Stimulated activated CD4-positive, alpha-beta T cell treated with anti-CD3 and anti-CD28 coated beads, Interleukin-12 subunit alpha, Interleukin-12 subunit beta, amount 100 ng/mL, for 48 hours (primary cell): ENCODE measurements around the gene PCED1A.
A peak's percentile ranks its signal among the peaks of the same experiment; 100 is the strongest.

Source experiments
- DNase-seq, 3 donors: peaks; one replicate each; pipeline ENCODE4 v3.0.0-alpha.2; 2020; ENCODE audit warnings: low read depth in 2 of 3, low spot score in 1 of 3

PCED1A gene

DNA sequence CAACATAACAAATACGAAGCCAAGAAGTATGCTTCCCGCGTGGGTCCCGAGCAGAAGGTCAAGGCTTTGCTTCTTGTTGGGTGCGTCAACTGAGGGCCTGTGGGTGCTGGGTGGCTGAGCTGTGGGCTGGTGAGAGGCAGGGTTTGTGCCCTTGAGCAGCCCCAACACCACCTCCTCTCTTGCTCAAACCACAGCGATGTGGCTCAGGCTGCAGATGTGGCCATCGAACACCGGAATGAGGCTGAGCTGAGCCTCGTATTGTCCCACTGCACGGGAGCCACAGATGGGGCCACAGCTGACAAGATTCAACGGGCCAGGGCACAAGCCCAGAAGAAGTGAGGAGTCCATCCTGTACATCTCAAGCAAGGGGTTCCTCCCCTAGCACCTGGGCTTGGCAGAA lies 25.8 kb upstream of the PCED1A start:
- DNase-seq: no peak

DNA sequence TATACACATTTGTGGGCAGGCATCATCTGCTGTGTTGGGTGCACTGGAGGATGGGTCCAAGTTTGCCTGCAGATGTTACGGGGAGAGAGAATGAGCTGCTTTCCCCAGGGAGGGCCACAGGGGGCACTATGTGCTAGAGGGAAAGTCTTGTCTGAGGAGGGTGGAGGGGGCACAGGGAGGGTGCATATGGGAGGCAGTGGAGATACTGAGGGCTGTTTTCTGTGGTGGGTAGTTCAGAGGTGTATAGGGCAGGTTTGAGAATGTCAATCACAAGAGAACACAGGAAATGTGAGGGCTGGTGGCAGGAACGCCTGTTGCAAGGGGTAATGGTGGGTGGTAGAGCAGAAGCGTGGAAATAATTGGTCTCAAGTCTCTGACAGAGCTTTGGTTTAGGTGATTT lies 25.2 kb upstream of the PCED1A start:
- DNase-seq: peak in 1 of 3 donors; percentile 45

DNA sequence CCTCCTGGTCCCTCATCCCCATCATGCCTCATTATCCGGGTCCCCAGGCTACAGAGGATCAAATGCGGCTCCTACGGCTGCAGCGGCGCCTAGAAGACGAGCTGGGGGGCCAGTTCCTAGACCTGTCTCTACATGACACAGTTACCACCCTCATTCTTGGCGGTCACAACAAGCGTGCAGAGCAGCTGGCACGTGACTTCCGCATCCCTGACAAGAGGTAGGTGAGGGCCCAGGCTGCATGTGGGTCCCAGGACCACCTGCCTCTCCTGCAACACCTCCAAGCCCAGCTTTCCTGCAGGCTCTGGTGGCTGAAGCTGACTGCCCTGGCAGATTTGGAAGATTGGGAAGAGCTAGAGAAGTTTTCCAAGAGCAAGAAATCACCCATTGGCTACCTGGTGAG lies 24.6 kb upstream of the PCED1A start:
- no peak for DNase-seq

DNA sequence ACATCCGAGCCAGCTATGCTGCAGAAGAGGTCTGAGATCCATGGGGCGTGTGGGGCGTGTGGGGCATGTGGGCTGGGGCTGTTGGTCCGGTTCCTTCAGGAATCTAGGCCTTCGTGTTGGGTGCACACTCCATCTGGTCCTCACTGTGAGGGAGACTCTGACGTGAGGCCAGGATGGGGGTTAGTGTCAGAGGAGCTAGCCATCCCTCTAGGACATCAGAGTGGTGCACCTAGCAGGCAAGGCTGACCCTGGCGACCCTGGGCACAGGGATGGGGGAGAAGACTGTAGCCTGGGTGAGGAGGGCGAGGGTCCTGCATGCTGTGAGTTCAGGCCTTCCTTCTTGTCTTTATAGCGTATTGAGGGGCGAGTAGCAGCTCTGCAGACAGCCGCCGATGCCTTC lies 24.2 kb upstream of the PCED1A start:
- no peak for DNase-seq

DNA sequence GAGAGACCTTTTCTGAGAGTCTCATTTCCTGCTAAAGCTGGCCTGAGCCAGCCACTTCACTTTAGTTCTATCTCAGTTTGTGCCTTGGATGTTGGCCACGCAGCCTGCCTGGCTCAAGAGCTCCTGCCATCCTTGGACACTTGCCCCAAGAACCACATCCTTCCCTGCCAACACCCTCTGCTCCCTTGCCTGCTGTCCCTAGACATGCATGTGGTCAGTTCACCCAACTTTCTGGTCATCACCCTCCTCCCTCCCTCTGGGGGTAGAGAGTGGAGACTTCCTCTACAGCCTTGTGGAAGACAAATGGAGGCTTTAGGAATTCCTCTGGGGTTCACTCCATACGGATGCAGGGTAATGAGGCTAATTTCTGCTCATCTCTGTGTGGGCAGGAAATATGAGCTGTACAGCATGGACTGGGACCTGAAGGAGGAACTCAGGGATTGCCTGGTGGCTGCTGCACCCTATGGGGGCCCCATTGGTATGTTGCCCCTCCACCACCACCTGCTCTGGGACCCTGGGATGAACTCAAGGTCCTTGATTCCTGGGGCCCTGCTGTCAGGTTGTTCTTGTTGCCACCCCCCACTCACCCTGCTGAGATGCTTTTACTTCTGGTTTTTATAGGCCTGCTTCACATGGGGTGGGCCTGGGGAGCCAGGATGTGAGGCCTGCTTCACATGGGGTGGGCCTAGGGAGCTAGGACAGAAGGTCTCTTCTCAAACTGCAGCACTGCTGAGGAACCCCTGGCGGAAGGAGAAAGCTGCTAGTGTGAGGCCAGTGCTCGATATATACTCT lies 19.1 kb upstream of the PCED1A start:
- no peak for DNase-seq

DNA sequence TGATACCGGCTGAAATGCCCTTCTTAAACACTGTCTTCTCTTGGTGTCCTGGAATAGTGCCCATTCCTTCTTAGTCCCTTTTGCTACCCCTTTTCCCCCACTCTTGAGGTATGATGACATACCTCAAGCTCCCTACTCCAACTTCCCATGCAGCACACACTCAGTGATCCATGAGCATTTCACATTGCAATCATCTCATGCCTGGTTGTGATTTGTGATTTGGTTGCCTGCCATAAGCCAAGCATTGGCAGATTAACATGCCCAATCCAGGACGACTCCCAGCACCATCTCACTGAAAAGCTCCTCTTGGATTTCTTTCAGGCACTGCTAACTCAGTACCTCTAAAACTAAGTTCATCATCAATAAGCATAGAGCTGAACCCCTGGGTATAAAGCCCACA lies 18.1 kb upstream of the PCED1A start:
- no peak for DNase-seq

DNA sequence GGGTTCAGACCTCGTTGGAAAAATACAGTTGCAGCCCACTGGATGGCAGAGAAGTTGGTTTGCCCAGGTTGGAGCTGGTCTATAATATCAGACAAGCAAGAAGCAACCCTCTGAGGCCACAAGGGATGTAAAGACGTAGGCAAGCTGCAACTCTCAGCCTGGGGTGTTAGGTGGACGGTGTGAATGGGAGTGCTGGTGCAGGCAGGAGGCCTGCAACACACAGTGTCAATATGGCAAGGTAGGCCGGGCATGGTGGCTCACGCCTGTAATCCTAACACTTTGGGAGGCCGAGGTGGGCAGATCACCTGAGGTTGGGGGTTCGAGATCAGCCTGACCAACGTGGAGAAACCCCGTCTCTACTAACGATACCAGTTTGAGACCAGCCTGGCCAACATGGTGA lies 10.6 kb upstream of the PCED1A start:
- no peak for DNase-seq

DNA sequence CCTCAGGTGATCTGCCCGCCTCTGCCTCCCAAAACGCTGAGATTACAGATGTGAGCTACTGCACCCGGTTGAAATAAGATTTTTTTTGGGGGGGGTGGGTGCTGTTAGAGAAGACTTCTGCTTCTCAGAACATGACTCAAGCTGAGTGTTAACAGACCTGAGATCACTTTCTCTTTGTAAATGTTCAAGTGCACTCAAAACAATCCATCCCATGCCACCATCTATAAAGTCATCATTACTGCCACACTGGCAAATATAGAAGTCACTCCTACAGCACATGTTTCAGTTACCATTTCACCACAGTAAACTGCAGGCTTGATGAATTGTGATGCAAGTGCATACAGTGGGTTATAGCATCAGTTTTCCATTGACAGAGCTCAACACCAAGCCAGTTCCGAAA lies 9.1 kb upstream of the PCED1A start:
- DNase-seq: no peak

DNA sequence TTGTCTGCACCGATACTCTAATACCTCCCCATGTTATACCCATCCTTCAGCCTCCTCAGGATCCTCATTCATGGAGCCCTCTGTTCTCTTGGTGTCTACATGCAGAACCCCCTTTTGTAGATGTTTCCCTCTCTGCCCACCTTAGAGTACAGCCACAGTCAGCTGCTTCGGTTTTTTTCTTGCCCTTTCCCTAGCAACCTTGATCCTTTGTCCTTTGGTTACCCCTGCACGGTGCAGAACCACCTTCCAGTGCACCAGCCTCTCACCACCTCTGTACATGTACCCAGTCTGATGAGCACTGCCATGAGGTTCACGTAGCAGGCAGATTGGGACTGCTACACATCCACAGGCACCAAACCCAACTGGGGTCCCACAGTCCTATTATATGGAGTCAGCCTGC lies 7.3 kb upstream of the PCED1A start:
- no peak for DNase-seq

DNA sequence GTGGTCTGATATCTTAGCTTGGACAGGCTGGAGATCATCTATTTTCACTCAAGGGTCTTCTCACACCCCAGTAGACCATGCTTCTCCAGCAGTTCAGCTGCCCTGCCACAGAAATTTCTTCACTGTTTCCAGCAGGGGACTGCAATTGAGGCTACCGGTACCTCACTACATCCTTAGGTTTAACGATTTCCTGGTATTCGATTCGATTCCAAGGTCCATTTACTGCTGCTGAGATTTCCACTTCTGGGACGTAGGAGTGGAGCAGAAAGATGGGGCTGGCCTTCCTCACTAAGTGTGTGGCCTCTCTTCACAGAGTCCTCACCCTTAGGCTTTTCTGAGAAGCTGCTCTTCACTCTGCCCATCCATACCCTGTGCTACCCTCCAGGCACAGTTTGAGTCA lies 6.2 kb upstream of the PCED1A start:
- DNase-seq: no peak

DNA sequence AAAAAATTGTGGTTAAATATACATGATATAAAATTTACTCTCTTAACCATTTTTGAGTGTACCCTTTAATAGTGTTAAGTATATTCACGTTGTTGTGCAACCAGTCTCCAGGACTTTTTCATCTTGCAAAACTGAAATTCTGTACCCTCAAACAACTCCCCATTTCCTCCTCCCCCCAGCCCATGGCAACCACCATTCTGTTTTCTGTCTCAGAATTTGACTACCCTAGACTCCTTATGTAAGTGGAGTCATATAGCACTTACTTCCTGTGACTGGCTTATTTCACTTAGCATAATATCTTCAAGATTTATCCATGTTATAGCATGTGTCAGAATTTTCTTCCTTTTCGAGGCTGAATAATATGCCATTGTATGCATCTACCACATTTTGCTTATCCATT lies 5.2 kb upstream of the PCED1A start:
- no peak for DNase-seq

DNA sequence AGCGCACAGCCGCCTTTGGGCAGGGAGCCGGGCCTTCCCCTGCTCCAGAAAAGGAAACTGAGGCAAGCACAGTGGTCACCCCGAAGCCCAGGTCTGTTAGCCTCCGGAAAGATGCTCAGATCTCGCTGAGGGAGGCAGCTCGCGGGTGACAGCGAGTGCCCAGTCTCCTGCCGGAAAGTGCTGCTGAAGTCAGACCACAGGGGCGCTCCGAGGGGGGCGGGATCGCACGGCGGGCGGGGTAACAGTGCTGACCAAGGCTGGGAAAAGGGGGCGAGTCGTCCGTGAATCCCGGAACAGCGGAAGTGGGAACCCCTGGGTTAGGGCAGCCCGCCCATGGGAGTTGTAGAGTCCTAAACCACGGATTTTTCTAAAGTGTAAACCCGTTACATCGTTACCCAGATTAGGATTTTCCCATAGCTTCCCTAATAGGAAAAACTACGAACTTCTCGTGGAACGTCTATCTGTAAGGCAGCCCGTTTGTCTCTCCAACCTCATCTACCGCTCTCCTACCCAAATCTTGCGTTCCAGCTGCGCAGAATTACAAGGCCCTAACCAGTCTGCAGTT lies 594 bp upstream of the PCED1A start:
- DNase-seq: peak in 1 of 3 donors; percentile 23

DNA sequence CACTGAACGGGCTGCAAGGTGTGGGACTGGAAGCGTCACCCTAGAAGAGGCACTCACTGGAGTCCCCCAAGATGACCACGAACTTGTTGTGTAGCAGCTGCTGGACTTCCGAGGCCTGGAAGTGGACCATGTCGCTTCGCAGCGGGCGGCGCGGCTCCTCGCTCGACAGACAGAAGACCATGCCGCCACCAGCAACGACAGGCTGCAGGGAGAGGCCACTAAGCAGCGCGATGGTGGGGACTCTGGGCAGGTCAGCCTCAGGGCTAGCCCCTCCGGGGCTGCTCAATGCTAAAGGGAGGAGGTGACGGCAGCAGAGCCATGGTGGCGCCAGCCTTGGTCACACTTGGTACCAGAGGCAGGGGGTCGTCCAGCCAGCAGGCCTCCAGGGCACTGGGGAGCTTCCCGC lies 720 bp downstream of the PCED1A start:
- no peak for DNase-seq

DNA sequence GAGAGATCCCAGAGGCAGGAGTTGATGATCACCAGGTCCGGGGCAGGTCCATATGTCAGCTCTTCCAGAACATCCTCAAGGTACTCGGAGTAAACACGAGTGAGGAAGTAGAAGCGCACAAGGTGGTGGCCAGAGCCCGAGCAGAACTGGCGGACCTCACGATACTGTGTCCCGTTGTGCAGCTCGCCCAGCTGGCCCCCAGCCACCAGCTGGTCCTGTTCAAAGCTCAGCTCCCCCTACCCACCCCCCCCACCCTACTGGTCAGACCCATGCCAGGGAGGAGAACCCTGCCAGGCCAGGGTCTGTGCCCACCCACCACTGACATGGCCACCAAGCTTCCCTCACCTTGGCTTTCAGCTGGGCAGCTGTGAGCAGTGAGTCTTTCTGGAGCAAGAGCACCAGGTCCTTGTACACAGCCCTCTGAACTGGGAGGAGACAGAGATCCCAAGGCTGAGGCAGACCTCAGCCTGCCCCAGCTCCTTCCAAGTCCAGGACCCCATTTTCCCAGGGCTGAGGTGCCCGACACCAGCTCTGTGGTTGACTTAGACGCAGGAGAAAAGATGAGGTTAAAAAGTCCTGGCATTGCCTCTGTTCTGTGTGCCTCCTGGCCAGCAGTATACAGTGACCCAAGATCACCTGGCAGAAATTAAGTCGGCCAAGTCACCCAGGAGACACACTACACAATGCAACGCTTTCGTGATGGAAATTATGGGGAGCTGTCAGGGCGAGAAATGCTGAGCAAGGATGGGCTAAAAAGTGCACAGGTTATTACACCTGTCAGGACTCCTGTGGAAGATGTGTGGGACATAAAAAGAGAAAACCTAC lies 1.4 kb downstream of the PCED1A start:
- DNase-seq: no peak

DNA sequence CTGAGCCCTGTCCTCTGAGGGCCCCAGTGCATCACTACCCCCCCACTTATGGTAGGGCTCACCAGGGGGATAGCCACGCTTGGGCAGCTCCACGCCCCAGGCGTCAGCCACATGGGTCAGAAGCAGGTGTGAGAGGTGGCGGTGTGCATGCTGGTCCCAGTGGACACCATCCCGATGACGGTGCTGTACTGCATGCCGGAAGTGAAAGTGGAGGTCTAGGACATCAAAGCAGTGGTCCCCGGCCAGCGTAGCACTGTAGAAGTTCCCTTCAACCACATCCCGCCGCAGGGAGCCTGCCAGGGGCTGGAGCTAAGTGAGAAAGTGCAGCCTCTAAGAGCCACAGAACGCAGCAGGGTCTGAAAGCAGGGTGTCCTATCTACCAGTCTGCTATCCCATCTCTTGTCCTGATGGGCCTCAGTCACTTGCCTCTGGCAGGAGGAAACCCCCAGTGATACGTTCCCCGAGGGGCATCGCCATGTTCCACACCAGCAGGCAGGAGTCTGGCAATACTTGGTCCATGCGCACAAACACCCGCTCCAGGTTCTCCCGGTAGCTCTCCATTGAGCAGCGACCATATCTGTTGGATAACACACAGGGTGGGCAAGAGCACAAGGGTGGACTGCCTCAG lies 2.2 kb downstream of the PCED1A start:
- no peak for DNase-seq

DNA sequence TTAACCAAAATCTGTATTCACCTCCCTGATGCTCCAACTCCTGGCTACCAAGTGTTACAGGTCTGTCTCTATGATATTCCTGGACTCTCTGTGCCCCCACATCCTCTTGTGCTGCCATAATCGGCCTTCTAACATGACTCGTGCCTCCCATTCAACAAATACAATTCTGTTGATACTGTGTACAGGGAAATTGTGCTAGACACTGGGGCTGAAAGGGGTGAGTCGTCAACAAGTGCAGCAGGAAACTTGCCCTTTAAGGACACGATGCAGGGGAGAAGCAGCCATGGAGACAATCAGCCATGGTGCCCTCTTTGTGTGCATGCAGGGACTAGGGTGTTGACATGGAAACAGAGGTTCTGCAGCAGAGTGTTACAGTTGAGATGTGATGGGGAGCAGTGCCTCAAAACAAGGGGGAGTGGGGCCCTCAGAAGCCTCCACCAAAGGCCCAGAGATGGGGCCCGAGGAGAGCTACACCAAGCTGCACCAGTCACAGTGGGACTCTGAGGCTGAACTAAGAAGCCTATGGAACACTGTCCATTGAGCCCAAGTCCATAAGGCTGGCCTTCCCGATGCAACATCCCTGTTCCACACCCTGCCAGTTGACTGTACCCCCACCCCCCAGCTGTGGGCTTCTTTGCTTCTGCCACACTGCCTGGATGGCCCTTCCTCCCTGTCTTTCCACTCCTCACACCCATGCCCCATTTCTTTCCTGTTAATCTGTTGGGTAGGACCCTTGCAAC lies 3.1 kb downstream of the PCED1A start:
- no peak for DNase-seq

DNA sequence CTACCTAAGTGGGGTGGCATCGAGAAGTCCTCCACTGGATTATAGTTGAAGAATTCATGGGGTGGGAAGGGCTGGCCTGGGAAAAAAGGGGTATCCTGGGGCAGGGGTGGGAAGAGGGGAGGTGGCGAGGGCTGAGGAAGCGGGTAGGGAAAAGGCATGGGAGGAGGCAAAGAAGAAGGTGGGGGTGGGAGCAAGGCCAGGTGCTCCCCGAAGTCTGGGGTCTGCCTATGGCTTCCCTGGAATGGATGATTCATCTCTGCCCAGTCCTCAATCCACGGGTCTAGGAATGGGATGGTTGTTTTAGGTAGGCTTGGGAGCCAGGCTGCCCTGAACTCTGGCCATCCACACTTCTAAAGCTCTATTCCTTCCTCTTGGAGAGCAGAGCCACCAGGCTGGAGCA lies 4.4 kb downstream of the PCED1A start:
- no peak for DNase-seq

DNA sequence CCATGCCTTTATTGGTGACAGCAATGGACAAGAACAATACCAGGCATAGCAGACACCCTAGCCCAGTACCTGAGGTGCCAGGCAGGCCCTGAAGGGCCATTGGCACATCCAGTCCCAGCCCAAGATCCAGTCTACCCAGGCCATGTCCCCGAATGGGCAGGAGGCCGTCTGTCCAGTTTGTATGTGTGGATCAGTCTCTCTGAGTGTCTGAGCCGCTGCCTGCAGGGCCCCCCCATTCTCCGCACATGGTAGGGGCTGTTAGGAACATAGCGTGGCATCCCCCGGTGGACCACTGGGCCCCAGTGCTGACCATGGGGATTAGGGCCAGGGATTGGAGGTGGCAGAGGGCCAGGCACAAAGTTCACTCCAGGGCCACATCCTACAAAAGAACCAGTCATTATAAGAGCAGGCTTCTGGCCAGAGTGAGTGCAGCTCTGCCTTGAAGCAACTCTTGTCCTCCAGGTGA lies 5.1 kb downstream of the PCED1A start:
- DNase-seq: no peak

DNA sequence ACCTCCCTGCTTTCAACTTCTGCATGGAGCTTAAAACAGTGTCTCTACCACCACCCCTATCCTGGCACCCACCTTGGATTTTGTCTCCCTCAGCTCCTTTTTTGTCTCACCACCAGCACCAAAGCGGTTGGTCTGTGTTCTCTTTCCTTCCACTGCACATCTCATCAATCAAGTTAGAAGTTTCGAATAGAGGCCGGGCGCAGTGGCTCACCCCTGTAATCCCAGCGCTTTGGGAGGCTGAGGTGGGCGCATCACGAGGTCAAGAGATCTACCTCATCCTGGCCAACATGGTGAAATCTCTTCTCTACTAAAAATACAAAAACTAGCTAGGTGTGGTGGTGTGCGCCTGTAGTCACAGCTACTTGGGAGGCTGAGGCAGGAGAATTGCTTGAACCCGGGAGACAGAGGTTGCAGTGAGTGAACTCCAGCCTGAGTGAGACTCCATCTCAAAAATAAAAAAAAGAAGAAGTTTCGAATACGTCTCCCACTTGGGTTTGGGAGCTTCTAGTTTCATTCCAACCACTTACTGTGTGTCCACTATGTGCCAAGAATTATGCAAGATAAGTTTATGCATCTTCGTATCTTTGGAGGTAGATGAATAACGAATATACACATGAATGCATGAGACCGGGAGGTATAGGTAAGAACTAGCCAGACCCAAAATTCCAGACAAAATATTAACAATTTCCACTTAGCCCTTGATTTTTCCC lies 5.9 kb downstream of the PCED1A start:
- no peak for DNase-seq

DNA sequence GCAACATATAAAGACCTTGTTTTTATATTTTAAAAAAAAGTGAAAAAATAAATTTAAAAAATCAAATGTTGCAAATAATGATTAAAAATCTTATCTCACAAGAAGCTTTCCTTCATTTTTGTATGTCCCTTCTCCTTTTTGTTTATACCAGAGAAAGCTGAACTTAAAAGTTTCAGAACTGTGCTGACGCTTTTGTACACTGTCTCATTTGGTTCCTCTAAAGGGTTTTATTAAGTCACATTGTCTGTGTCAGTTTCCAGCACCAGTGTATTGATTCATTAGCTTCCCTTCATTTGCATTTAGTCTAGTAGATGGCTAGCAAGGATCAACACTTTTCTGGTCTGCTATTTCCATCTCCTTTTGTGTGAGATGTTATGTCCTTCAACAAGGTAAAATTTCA lies 6.7 kb downstream of the PCED1A start:
- no peak for DNase-seq
